Mucosa of stomach (tissue), 1 donor: ENCODE results near the gene GPR68.
"Not testable (repeated sequence)": the region's sequence is repeated elsewhere in the genome, so short reads cannot be mapped to it uniquely, and the experiment has no call there.

ENCODE experiments used
- H3K27me3 ChIP-seq: one replicate; pipeline ENCODE4 v1.7.0; 2013; ENCODE audit warnings: mild to moderate bottlenecking, low read length; ENCODE audit not compliant: control insufficient read depth, insufficient read depth
- H3K36me3 ChIP-seq: one replicate; pipeline ENCODE4 v1.7.0; 2013; ENCODE audit warnings: low read length; ENCODE audit not compliant: control insufficient read depth, insufficient read depth
- H3K4me1 ChIP-seq: one replicate; pipeline ENCODE4 v1.7.0; 2013; ENCODE audit warnings: mild to moderate bottlenecking, low read length; ENCODE audit not compliant: control insufficient read depth, insufficient read depth
- H3K4me3 ChIP-seq: one replicate; pipeline ENCODE4 v1.7.0; 2013; ENCODE audit warnings: low read length
- H3K9ac ChIP-seq: one replicate; pipeline ENCODE4 v1.7.0; 2013; ENCODE audit warnings: mild to moderate bottlenecking, low read length, moderate library complexity
- H3K9me3 ChIP-seq: one replicate; pipeline ENCODE4 v1.7.0; 2013; ENCODE audit warnings: mild to moderate bottlenecking, low read length, moderate library complexity; ENCODE audit not compliant: control insufficient read depth
- donor health status: Pancreatic carcinoma.

Gene GPR68

DNA sequence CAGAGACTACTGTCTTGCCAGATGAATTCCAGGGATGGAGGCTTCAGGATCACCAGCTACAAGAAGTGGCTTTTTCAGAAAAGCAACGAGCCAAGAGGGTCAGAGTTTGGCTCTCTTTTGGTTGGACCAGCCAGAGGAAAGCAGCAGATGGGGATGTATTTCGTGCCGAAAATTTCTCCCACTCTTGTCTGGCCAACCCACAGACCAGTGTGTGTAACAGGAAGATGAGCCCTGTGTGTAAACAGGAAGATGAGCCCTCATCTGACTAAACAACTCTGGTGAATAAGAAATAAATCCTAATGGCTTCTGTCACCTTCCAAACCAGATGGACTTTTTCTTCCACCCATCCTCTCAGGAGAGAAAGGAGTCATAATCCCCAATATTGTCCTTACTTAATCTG lies 13.1 kb downstream of the GPR68 start:
- H3K9ac ChIP-seq: no peak overlapping the region
- H3K36me3 ChIP-seq: peaks cover 6% of the 10 kb centered on the region
- no peaks in the 10 kb centered on the region for H3K27me3 ChIP-seq
- H3K9me3 ChIP-seq: no peaks in the 10 kb centered on the region
- peaks cover 5% of the 10 kb centered on the region for H3K4me1 ChIP-seq
- no peak overlapping the region for H3K4me3 ChIP-seq

DNA sequence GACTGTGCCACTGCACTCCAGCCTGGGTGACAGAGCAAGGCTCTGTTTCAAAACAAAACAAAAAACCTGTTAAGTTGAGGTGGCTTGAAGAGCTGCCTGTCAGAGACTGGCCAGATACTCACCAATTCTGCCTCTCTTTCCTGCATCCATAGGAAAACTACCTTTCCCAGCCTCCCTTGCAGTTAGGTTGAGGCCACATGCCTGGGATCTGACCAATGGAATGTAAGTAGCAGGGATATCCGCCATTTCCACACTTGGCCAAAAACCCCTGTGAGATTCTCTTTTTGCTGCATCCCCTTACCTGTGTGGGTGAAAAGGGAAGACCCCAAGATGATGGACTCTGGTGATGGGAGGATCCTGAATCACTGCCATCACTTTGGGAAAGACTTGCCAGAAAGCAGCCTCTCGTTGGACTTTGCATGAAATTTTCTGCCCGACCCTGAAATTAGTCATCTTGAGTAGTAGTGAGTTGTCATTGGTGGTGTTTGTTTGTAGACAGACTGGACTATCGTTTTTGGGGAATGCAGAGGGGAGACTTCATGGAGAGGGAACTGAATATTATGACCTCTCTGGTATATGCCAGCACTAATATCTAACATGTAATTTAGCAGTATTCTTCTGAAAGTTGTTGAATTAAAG lies 14.0 kb downstream of the GPR68 start:
- no peak overlapping the region for H3K4me3 ChIP-seq
- H3K4me1 ChIP-seq: peaks cover 5% of the 10 kb centered on the region
- no peaks in the 10 kb centered on the region for H3K9me3 ChIP-seq
- peaks cover 6% of the 10 kb centered on the region for H3K36me3 ChIP-seq
- no peaks in the 10 kb centered on the region for H3K27me3 ChIP-seq
- H3K9ac ChIP-seq: no peak overlapping the region

DNA sequence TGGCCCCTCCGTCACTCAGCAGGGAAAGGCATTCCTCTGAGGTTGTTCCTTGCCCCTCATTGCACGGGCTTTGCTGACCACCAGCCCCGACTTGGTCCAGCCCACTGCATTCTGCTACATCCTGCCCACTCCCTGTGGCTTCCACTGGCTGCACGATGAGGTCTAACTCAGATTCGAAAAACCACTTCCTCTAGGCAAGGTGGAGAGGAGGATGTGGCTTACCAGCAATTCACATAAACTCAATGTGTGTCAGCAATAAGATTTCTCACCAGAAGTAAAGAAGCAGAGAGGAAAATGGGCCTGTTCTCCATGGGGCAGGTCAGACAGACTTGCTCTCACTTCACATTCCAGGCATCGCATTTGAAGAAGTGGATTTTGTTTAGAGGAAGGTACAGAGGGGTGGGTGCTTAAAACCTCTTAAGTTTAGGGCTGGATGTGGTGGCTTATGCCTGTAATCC lies 14.7 kb downstream of the GPR68 start:
- peaks cover 5% of the 10 kb centered on the region for H3K4me1 ChIP-seq
- H3K9ac ChIP-seq: no peak overlapping the region
- H3K36me3 ChIP-seq: peaks cover 6% of the 10 kb centered on the region
- no peak overlapping the region for H3K4me3 ChIP-seq
- no peaks in the 10 kb centered on the region for H3K9me3 ChIP-seq
- no peaks in the 10 kb centered on the region for H3K27me3 ChIP-seq

DNA sequence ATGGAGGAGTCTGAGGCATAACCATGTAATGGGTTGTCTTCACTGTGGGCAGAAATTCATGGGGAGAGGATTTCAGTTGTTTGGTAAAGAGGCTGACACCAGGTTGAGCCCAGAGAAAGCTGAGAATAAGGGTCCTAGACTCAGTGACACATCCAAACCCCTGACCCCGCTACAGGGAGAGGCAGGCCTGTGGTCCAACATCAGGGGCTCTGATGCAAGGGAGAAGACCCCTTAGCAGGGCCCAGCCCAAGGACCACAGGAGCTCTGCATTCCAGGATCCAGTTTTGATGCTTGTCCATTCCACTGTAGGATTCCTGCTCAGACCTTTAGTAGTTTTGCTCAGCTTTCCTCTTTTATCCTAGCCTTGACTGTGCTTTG lies 15.5 kb downstream of the GPR68 start:
- Histone ChIP-seq H3K36me3 (peaks cover 6% of the 10 kb centered on the region), H3K9me3 (no peaks in the 10 kb centered on the region)

DNA sequence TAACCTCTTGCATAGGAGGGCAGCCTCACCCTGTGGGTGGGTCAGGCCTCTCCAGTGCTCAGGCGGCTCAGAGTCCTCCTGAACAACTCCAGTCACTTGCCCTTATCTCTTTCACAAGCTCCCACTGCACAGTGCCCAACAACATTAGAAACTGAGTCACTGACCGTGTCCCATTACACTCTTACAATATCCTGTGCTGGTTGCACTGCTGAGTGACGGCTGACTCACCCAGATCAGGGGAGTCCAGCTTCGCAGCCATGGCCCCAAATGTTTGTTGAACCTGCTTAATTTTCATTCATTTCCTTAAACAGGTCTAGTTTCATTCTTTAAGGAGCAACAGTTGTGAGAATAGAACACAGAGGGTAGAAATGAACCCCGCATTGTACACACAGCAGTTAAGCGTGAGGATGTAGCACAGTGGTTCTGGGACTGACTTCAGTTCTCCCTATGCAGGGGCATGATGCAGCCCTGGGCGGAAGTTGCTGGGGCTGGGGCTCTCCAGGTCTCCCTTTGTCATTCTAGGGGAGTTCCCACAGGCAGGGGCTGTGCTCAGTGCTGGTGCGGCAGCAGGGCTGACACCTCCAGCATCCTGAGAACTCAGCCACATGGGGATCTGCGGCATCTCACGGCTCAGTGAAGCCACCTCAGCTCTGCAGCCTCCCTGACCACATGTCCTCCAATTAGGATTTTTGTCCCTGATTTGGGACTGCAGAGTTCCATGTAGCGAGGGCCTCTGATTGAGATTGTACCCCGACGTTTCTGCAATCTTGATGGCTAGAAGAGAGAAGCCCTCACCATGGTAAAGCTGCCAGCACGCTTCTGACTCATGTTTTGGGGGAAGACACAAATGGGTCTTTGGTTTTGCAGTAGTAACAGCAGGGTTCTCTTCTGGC lies 16.1 kb downstream of the GPR68 start:
- Histone ChIP-seq H3K4me3 (no peak overlapping the region), H3K4me1 (peaks cover 5% of the 10 kb centered on the region), H3K9me3 (no peaks in the 10 kb centered on the region), H3K36me3 (peaks cover 6% of the 10 kb centered on the region), H3K27me3 (no peaks in the 10 kb centered on the region), H3K9ac (no peak overlapping the region)

More for the DNA sequence above, 15.5 kb downstream of the GPR68 start:
- Histone ChIP-seq H3K9ac (no peak overlapping the region), H3K4me3 (no peak overlapping the region), H3K27me3 (no peaks in the 10 kb centered on the region), H3K4me1 (peaks cover 5% of the 10 kb centered on the region)

DNA sequence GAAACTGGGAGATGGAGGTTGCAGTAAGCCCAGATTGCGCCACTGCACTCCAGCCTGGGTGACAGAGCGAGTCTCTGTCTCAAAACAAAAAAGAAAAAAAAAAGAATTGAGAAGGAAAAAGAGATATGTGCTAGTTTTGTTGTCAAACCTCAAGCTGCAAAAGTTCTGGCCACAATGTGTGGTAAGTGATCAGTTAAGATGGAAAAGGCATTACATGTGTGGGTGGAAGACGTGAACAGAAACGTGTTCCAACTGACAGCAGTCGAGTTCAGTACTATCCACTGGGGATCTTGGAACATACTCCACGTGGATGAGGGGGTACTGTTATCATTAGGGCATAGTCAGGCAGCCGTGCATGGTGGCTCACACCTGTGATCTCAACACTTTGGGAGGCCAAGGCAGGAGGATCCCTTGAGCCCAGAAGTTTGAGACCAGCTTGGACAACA lies 17.3 kb downstream of the GPR68 start:
- Histone ChIP-seq H3K4me3 (no peak overlapping the region), H3K4me1 (peaks cover 5% of the 10 kb centered on the region), H3K9ac (no peak overlapping the region), H3K27me3 (no peaks in the 10 kb centered on the region), H3K9me3 (no peaks in the 10 kb centered on the region), H3K36me3 (peaks cover 6% of the 10 kb centered on the region)

DNA sequence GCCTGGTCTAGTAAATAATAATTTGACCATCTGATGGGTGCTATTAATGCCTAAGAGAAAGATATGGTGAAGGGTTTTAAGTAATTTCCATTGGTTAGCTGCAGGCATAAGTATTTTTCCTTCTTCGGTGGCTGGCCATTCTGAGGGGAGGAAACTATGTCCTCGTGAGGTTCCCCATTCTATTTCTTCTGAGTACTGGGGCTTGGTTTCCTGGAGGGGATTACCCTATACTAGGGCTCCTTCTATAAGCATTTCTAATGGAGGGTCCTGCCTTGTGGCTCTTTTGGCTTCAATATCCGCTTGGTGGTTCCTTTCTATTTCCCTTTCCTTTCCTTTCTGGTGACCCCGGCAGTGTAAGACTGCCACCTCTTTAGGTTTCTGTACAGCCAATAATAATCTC lies 18.1 kb downstream of the GPR68 start:
- H3K9me3 ChIP-seq, H3K4me1 ChIP-seq, H3K27me3 ChIP-seq, H3K4me3 ChIP-seq, H3K36me3 ChIP-seq, H3K9ac ChIP-seq: not testable (repeated sequence)

DNA sequence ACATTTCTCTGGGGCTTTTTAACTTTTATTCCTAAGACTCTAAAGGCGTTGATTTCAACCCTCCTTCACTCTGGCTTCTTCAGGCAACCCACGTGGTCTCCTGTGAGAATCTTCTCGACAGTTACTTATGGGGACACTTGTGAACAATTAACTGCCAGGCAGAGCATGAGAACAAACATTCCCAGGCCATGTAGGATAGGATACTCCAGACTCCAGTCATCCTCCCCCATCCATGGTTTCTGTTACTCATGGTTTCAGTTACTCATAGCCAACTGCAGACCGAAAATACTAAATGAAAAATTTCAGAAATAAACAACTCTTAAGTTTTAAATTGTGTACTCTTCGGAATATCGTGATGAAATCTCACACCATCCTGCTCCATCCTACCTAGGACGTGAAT lies 19.5 kb downstream of the GPR68 start:
- Histone ChIP-seq H3K27me3 (no peaks in the 10 kb centered on the region), H3K4me3 (no peak overlapping the region), H3K4me1 (no peaks in the 10 kb centered on the region), H3K36me3 (no peaks in the 10 kb centered on the region), H3K9me3 (no peaks in the 10 kb centered on the region), H3K9ac (no peak overlapping the region)

DNA sequence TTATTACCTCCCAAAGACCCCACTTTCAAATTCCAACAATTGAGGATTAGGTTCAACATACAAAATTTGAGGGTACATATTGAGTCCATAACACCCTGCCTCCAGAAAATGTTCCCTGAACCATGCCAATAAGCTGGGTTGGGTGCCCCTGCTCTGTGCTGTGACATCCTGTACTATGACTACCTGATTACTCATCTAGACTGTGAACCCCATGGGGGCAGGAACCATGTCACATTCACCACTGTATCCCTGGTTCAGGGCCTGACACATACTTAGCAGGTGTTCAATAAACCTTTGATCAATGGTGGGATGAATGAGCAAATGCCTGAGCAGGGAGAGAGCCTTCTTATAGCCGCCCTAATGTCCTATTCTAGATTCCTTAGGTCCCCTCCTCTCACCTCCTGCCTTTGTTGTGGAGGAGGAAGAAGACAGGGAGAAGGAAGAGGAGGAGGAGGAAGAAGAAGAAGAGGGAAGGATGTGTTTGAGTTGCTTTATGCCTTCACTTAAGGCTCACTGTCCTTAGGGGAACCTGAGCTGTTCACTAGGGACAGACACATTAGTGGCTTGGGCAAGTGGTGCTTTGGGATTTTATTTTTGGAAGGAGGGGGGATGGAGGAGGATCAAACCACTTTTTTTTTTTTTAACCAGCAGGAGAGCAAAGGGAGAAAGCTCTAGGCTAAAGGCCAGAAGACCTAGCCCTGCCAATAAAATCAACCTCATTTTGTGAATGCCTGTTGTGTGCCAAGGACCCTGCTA lies 21.3 kb downstream of the GPR68 start:
- H3K4me3 ChIP-seq: no peak overlapping the region
- no peaks in the 10 kb centered on the region for H3K36me3 ChIP-seq
- no peaks in the 10 kb centered on the region for H3K4me1 ChIP-seq
- H3K27me3 ChIP-seq: no peaks in the 10 kb centered on the region
- H3K9me3 ChIP-seq: no peaks in the 10 kb centered on the region
- no peak overlapping the region for H3K9ac ChIP-seq

DNA sequence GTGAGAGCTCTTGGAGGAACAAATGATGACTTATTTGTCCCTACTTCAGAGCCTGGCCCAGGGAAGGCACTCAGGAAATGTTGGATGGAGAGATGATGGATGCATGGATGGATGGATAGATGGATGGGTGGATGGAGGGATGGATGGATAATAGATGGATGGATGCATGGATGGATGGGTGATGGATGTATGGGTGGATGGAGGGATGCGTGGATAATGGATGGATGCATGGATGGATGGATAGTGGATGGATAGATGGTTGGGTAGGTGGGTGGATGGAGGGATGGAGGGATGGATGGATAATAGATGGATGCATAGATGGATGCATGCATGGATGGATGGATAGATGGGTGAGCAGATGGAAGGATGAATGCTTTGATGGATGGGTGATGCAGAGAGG lies 23.2 kb downstream of the GPR68 start:
- H3K9me3 ChIP-seq: no peaks in the 10 kb centered on the region
- H3K36me3 ChIP-seq: peaks cover 4% of the 10 kb centered on the region
- H3K9ac ChIP-seq: no peak overlapping the region

DNA sequence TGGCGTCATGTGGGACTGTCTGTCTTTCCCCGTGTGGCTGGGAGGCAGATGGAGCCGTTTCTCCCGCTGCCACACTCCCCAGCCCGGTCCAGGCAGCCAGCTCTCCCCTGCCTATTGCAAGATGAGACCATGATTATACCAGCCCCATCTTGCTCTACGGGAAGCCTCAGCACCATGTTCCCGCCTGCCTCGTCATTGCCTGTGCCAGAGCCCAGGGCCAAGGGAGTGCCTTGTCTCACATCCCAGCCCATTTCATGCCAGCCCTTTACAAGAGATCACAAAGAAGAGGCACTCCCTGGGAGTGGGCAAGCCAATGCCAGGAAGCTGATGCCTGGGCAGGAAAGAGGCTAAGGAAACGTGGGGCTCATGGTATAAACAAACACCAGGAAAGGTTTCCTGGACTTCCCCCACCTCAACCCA lies 23.9 kb downstream of the GPR68 start:
- Histone ChIP-seq H3K36me3 (peaks cover 7% of the 10 kb centered on the region), H3K4me1 (no peaks in the 10 kb centered on the region), H3K27me3 (no peaks in the 10 kb centered on the region), H3K9ac (no peak overlapping the region), H3K9me3 (no peaks in the 10 kb centered on the region), H3K4me3 (no peak overlapping the region)

More for the DNA sequence above, 23.2 kb downstream of the GPR68 start:
- no peak overlapping the region for H3K4me3 ChIP-seq
- H3K4me1 ChIP-seq: no peaks in the 10 kb centered on the region
- H3K27me3 ChIP-seq: no peaks in the 10 kb centered on the region
